H9 (cell line): ENCODE data around the gene CARHSP1. TPM values are rescaled to one million over a fixed set of nuclear protein-coding genes. Genes with fewer than 3 reads are reported as not detected.

Experiments
- DNase-seq: peaks from one replicate; pipeline ENCODE4 v3.0.0-alpha.2; 2017
- H2AFZ ChIP-seq: one replicate; pipeline ENCODE4 v1.6.1; 2013; ENCODE audit warnings: mild to moderate bottlenecking, low read length, control low read depth, moderate library complexity
- H2AK5ac ChIP-seq: 2 replicates; pipeline ENCODE4 v1.6.1; 2013; ENCODE audit warnings: low read length, control low read depth, mixed read lengths; ENCODE audit not compliant: insufficient read length
- H2BK120ac ChIP-seq: one replicate; pipeline ENCODE4 v1.6.1; 2013; ENCODE audit warnings: low read depth, mild to moderate bottlenecking, low read length, control low read depth, inconsistent platforms; ENCODE audit not compliant: poor library complexity, severe bottlenecking
- H2BK12ac ChIP-seq: 2 replicates; pipeline ENCODE4 v1.6.1; 2013; ENCODE audit warnings: low read length, control low read depth, mixed read lengths, low read depth; ENCODE audit not compliant: insufficient read length
- H2BK15ac ChIP-seq: 2 replicates; pipeline ENCODE4 v1.6.1; 2013; ENCODE audit warnings: low read depth, low read length, control low read depth
- H2BK20ac ChIP-seq: one replicate; pipeline ENCODE4 v1.6.1; 2013; ENCODE audit warnings: low read depth, mild to moderate bottlenecking, low read length, control low read depth, inconsistent platforms; ENCODE audit not compliant: poor library complexity, severe bottlenecking
- H2BK5ac ChIP-seq: 2 replicates; pipeline ENCODE4 v1.6.1; 2013; ENCODE audit warnings: low read length, control low read depth, mixed read lengths; ENCODE audit not compliant: insufficient read length
- H3K14ac ChIP-seq: 2 replicates; pipeline ENCODE4 v1.6.1; 2013; ENCODE audit warnings: low read length, control low read depth; ENCODE audit not compliant: insufficient read depth
- H3K18ac ChIP-seq: 2 replicates; pipeline ENCODE4 v1.6.1; 2013; ENCODE audit warnings: low read depth, mild to moderate bottlenecking, mixed read lengths, low read length, control low read depth; ENCODE audit not compliant: insufficient read length
- H3K23ac ChIP-seq: 2 replicates; pipeline ENCODE4 v1.6.1; 2013; ENCODE audit warnings: low read length, control low read depth, mixed read lengths, low read depth; ENCODE audit not compliant: insufficient read length
- H3K23me2 ChIP-seq: 2 replicates; pipeline ENCODE4 v1.6.1; 2013; ENCODE audit warnings: low read depth, mild to moderate bottlenecking, mixed read lengths, low read length, control low read depth; ENCODE audit not compliant: insufficient read length, poor library complexity, severe bottlenecking
- H3K27ac ChIP-seq: 2 replicates; pipeline ENCODE4 v1.5.1; 2013; ENCODE audit warnings: low read length, control low read depth, mixed read lengths, low read depth; ENCODE audit not compliant: insufficient read length
- H3K27me3 ChIP-seq: 2 replicates; pipeline ENCODE4 v1.6.1; 2013; ENCODE audit warnings: low read length, control low read depth, inconsistent platforms; ENCODE audit not compliant: insufficient read depth
- H3K4ac ChIP-seq: 2 replicates; pipeline ENCODE4 v1.6.1; 2013; ENCODE audit warnings: low read depth, mild to moderate bottlenecking, control low read depth, inconsistent platforms, low read length, moderate library complexity
- H3K4me1 ChIP-seq: 2 replicates; pipeline ENCODE4 v1.6.1; 2013; ENCODE audit warnings: low read length, control low read depth, inconsistent platforms; ENCODE audit not compliant: insufficient read depth
- H3K4me2 ChIP-seq: 2 replicates; pipeline ENCODE4 v1.6.1; 2013; ENCODE audit warnings: low read length, control low read depth, mixed read lengths; ENCODE audit not compliant: insufficient read length, insufficient read depth
- H3K56ac ChIP-seq: 2 replicates; pipeline ENCODE4 v1.6.1; 2013; ENCODE audit warnings: low read depth, mild to moderate bottlenecking, mixed read lengths, low read length, control low read depth; ENCODE audit not compliant: insufficient read length
- H3K79me1 ChIP-seq: 2 replicates; pipeline ENCODE4 v1.6.1; 2013; ENCODE audit warnings: low read depth, mild to moderate bottlenecking, moderate library complexity, low read length, control low read depth, inconsistent platforms; ENCODE audit not compliant: insufficient read depth, poor library complexity, severe bottlenecking
- H3K79me2 ChIP-seq: 2 replicates; pipeline ENCODE4 v1.6.1; 2013; ENCODE audit warnings: low read length, control low read depth, inconsistent platforms; ENCODE audit not compliant: insufficient read depth
- H3K9ac ChIP-seq: 2 replicates; pipeline ENCODE4 v1.6.1; 2013; ENCODE audit warnings: low read length, control low read depth, mixed read lengths; ENCODE audit not compliant: insufficient read length; ENCODE audit errors: extremely low read depth
- H3K9me3 ChIP-seq: one replicate; pipeline ENCODE4 v1.6.1; 2013; ENCODE audit warnings: low read depth, low read length, inconsistent platforms; ENCODE audit not compliant: control insufficient read depth
- H3T11ph ChIP-seq: one replicate; pipeline ENCODE4 v1.6.1; 2013; ENCODE audit warnings: mild to moderate bottlenecking, low read length, control low read depth, inconsistent platforms
- H4K20me1 ChIP-seq: one replicate; pipeline ENCODE4 v1.6.1; 2013; ENCODE audit not compliant: control insufficient read depth, insufficient read length, insufficient read depth
- H4K5ac ChIP-seq: 2 replicates; pipeline ENCODE4 v1.6.1; 2013; ENCODE audit warnings: low read depth, mild to moderate bottlenecking, mixed read lengths, low read length, control low read depth; ENCODE audit not compliant: insufficient read length
- H4K8ac ChIP-seq: replicated peaks from 2 replicates; pipeline ENCODE4 v1.6.1; 2013; ENCODE audit warnings: low read length, control low read depth, mixed read lengths, low read depth; ENCODE audit not compliant: insufficient read length
- H4K91ac ChIP-seq: 2 replicates; pipeline ENCODE4 v1.6.1; 2013; ENCODE audit warnings: low read depth, mild to moderate bottlenecking, moderate library complexity, mixed read lengths, low read length, control low read depth; ENCODE audit not compliant: insufficient read length
- H3K27ac Mint-ChIP-seq, 3 experiments: 2 replicates in 2 of 3; 3 replicates in 1 of 3; pipeline ENCODE4 v1.8.0; 2020 to 2021; ENCODE audit warnings: mixed read lengths in 3 of 3, mild to moderate bottlenecking in 1 of 3, moderate library complexity in 1 of 3
- H3K27me3 Mint-ChIP-seq: 2 replicates; pipeline ENCODE4 v1.8.0; 2021; ENCODE audit warnings: low read depth, mild to moderate bottlenecking, moderate library complexity, mixed read lengths
- H3K36me3 Mint-ChIP-seq, 3 experiments: 2 replicates in 2 of 3; 3 replicates in 1 of 3; pipeline ENCODE4 v1.8.0; 2020 to 2021; ENCODE audit warnings: low read depth in 3 of 3, mixed read lengths in 3 of 3; ENCODE audit not compliant: insufficient read depth in 1 of 3
- H3K4me1 Mint-ChIP-seq, 2 experiments: 2 replicates each; pipeline ENCODE4 v1.8.0; 2020; ENCODE audit warnings: mixed read lengths in 2 of 2
- H3K4me3 Mint-ChIP-seq, 2 experiments: 2 replicates in 1 of 2; 3 replicates in 1 of 2; pipeline ENCODE4 v1.8.0; 2020 to 2021; ENCODE audit warnings: mild to moderate bottlenecking in 2 of 2, mixed read lengths in 2 of 2, moderate library complexity in 1 of 2
- H3K9me3 Mint-ChIP-seq, 2 experiments: 2 replicates in 1 of 2; 3 replicates in 1 of 2; pipeline ENCODE4 v1.8.0; 2020; ENCODE audit warnings: mild to moderate bottlenecking in 2 of 2, mixed read lengths in 2 of 2, moderate library complexity in 1 of 2
- WGBS: extraction: QIAGEN DNeasy Blood & Tissue Kit; methylation state at CpG from one replicate; pipeline ENCODE4 v1.1.7; 2013; ENCODE audit warnings: missing lambda C conversion rate, low lambda C conversion rate, mixed read lengths; ENCODE audit not compliant: insufficient read length; ENCODE audit errors: extremely low coverage; 5-methylcytosine and 5-hydroxymethylcytosine counted together
- total RNA-seq: library from RNA; stranded (reverse); gene quantifications from 2 replicates; pipeline ENCODE4 v1.2.1, GENCODE V29; 2021
- TF ChIP-seq, protein P1 (sequence below): fragments of 200-600 bp; sonication (generic); conservative IDR thresholded peaks from 3 replicates; pipeline ENCODE4 v1.8.0; 2021; ENCODE audit warnings: antibody characterized with exemption, mild to moderate bottlenecking

CARHSP1 gene
- total RNA-seq, 1 experiment from 2014 or later: 194 TPM

DNA sequence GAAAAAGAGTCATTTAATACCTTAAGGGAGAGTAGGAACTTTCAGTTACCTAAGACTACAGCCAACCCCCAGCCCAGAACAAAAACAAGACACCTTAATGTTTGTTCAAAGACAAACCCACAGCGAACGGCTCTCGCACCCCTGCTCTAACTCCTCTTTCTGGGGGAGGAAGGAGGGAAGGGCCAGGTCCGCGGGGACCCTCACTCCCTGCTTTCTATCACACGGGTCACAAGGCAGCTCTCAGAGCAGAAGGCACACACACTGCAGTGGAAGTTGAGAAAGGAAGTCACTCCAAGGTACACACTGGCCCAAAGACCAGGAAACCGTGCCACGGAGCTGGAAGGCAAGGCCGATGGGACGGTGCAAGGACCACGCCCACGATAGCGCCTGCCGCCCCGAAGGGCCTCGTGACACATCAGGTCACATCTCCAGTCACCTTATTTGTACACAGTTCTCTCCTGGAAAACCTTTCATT, 23.3 kb upstream of the CARHSP1 start:
- Mint-ChIP-seq H3K4me3 (no peak overlapping the region; a peak in 1 of 5 replicates), H3K9me3 (no peaks in the 10 kb centered on the region), H3K27me3 (peaks cover 1% of the 10 kb centered on the region; the same call in 1 of the 2 replicates), H3K27ac (peak overlapping the region in 2 of 3 experiments; percentile 29 to 92; a peak in 3 of 7 replicates), H3K36me3 (peaks cover 54 to 86% (median 74%) of the 10 kb centered on the region in 3 experiments; a peak in 6 of 7 replicates), H3K4me1 (peaks cover 2 to 3% of the 10 kb centered on the region in 2 experiments)
- no peaks in the 10 kb centered on the region for H3K79me2 ChIP-seq
- H3K79me1 ChIP-seq: no peaks in the 10 kb centered on the region
- DNase-seq: no peak
- no peak overlapping the region for H2BK12ac ChIP-seq
- no peak overlapping the region for H3K18ac ChIP-seq
- no peak overlapping the region for H2BK5ac ChIP-seq
- no peak overlapping the region for H3K56ac ChIP-seq
- H4K8ac ChIP-seq: no peak overlapping the region
- no peak overlapping the region for H3K4me2 ChIP-seq
- no peak overlapping the region for H2BK20ac ChIP-seq
- no peaks in the 10 kb centered on the region for H3K23me2 ChIP-seq
- H4K91ac ChIP-seq: no peak overlapping the region
- H3K23ac ChIP-seq: no peak overlapping the region
- WGBS: no CpG with 5 or more reads among the region's 16 CpGs
- no peak overlapping the region for H4K5ac ChIP-seq
- no peak overlapping the region for H2BK120ac ChIP-seq
- no peak overlapping the region for H3K14ac ChIP-seq
- H2AK5ac ChIP-seq: no peak overlapping the region
- TF ChIP-seq, protein P1, sequence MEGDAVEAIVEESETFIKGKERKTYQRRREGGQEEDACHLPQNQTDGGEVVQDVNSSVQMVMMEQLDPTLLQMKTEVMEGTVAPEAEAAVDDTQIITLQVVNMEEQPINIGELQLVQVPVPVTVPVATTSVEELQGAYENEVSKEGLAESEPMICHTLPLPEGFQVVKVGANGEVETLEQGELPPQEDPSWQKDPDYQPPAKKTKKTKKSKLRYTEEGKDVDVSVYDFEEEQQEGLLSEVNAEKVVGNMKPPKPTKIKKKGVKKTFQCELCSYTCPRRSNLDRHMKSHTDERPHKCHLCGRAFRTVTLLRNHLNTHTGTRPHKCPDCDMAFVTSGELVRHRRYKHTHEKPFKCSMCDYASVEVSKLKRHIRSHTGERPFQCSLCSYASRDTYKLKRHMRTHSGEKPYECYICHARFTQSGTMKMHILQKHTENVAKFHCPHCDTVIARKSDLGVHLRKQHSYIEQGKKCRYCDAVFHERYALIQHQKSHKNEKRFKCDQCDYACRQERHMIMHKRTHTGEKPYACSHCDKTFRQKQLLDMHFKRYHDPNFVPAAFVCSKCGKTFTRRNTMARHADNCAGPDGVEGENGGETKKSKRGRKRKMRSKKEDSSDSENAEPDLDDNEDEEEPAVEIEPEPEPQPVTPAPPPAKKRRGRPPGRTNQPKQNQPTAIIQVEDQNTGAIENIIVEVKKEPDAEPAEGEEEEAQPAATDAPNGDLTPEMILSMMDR: no peak
- no peak overlapping the region for H2AFZ ChIP-seq
- no peaks in the 10 kb centered on the region for H3K9me3 ChIP-seq
- H3T11ph ChIP-seq: no peak overlapping the region
- no peak overlapping the region for H3K4ac ChIP-seq
- H3K4me1 ChIP-seq: no peaks in the 10 kb centered on the region
- no peak overlapping the region for H2BK15ac ChIP-seq
- H3K27ac ChIP-seq: no peak overlapping the region
- H3K27me3 ChIP-seq: no peaks in the 10 kb centered on the region
- H4K20me1 ChIP-seq: no peaks in the 10 kb centered on the region
- no peak overlapping the region for H3K9ac ChIP-seq
